ENCODE results near the gene KLHL29.

- TF ChIP-seq POLR2A (IDR thresholded peaks at IDR 0.05) (no peak), CTCF (IDR thresholded peaks at IDR 0.05) (no peak)
Measured at GRCh38 chr2:23584054-23584745, 199.2 kb downstream of the KLHL29 start.

All from tibial nerve (tissue), 3 donors.